HG02852 (cell line): ENCODE data around the gene MEGF9.

ENCODE experiments used
- ATAC-seq: cut with Tn5 transposase; IDR thresholded peaks from one replicate; pipeline ENCODE4 v1.9.1; 2021; ENCODE audit warnings: mild to moderate bottlenecking, moderate library complexity; ENCODE audit not compliant: unreplicated experiment

MEGF9 gene

GRCh38 chr9:120733190-120733589 lies 18.9 kb upstream of the MEGF9 start:
- ATAC-seq = no peak

- no peak for ATAC-seq
Observed at GRCh38 chr9:120730654-120731514, 16.6 kb upstream of the MEGF9 start.

GRCh38 chr9:120729791-120730241 lies 15.5 kb upstream of the MEGF9 start:
- ATAC-seq = no peak

- no peak for ATAC-seq
Observed at GRCh38 chr9:120726484-120726883, 12.2 kb upstream of the MEGF9 start.

- ATAC-seq = no peak
Observed at GRCh38 chr9:120725907-120726306, 11.6 kb upstream of the MEGF9 start.

- ATAC-seq = no peak
Observed at GRCh38 chr9:120724757-120725400, 10.6 kb upstream of the MEGF9 start.

- ATAC-seq = no peak
Observed at GRCh38 chr9:120723565-120723964, 9.3 kb upstream of the MEGF9 start.

GRCh38 chr9:120720404-120720803 lies 6.1 kb upstream of the MEGF9 start:
- ATAC-seq = no peak

- no peak for ATAC-seq
Observed at GRCh38 chr9:120718316-120718715, 4.0 kb upstream of the MEGF9 start.

GRCh38 chr9:120717176-120717575 lies 2.9 kb upstream of the MEGF9 start:
- no peak for ATAC-seq

GRCh38 chr9:120716483-120716882 lies 2.2 kb upstream of the MEGF9 start:
- no peak for ATAC-seq

- ATAC-seq = no peak
Observed at GRCh38 chr9:120715389-120715924, 1.2 kb upstream of the MEGF9 start.

- peak; percentile 23 for ATAC-seq
Observed at GRCh38 chr9:120714846-120715388, 647 bp upstream of the MEGF9 start.

GRCh38 chr9:120713257-120714087 lies 798 bp downstream of the MEGF9 start:
- ATAC-seq = no peak

- no peak for ATAC-seq
Observed at GRCh38 chr9:120712539-120713031, 1.7 kb downstream of the MEGF9 start.

GRCh38 chr9:120711841-120712538 lies 2.3 kb downstream of the MEGF9 start:
- ATAC-seq = no peak

- ATAC-seq = no peak
Observed at GRCh38 chr9:120711354-120711753, 2.9 kb downstream of the MEGF9 start.

GRCh38 chr9:120710110-120710981 lies 3.9 kb downstream of the MEGF9 start:
- no peak for ATAC-seq
